Activated CD4-positive, alpha-beta T cell treated with anti-CD3 and anti-CD28 coated beads for 4 hours (primary cell): ENCODE results near the gene DSP.

ENCODE experiments used
- DNase-seq, 2 donors: peaks; one replicate each; pipeline ENCODE4 v3.0.0-alpha.2; 2020

DSP gene

GRCh38 chr6:7561153-7561964, 19.9 kb downstream of the DSP start:
- no peak for DNase-seq

DNA sequence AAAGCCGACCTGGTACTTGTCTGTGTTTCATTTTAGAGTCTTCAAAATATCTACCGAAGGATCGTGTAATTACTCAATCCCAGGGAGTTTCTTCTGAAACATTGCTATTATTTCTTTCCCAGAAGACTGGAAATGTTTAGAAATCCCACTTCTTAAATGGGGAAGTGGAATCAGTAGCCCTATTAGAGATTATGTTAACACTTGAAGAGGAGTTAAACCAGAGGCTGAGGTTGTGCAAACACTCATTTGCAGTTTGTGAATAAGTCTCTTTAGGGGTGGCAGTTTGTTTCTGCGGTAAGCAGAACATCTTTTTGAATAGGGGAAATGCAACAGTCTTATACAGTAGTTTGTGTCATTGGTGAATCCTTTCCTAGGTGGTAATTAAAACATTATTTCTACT, 21.3 kb downstream of the DSP start:
- no peak for DNase-seq

- DNase-seq = no peak
These were observed 24.6 kb downstream of the DSP start for GRCh38 chr6:7566107-7566506.

- no peak for DNase-seq
These were observed 25.2 kb downstream of the DSP start for GRCh38 chr6:7566617-7567173.

GRCh38 chr6:7568021-7568420, 26.6 kb downstream of the DSP start:
- no peak for DNase-seq

- DNase-seq = no peak
These were observed 27.6 kb downstream of the DSP start for GRCh38 chr6:7569082-7569481.

GRCh38 chr6:7572213-7572943, 30.9 kb downstream of the DSP start:
- no peak for DNase-seq

DNA sequence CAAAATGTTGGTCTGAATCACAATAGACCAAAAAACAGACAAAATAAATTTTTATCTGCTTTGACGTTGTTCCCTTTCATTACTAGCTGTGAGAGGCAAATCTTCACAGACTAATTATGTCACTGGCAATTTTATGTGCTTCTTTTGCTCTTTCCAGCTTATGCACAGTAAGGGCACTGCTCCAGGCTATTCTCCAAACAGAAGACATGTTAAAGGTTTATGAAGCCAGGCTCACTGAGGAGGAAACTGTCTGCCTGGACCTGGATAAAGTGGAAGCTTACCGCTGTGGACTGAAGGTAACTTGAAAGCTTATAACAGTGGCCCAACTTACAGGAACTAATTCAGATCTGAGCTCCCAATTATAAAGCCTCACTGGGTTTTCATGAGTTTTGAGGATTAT, 33.0 kb downstream of the DSP start:
- DNase-seq = no peak

GRCh38 chr6:7578516-7578915, 37.0 kb downstream of the DSP start:
- DNase-seq = no peak

DNA sequence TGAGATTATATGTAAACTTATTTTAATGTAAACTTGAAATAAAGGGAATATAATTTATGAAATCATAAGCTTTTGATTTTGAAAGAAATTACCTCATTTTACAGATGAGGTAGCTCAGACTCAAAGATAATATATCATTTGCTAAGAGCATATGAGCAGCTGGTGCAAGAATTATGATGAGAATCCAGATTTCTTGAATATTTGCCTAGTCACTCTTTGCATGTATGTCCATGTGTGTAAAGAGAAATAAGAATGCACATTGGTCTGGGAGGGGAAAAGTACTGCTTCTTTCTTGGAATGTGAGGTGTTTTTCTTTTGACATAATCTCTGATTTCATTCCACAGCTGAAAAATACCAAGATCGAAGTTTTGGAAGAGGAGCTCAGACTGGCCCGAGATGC, 37.5 kb downstream of the DSP start:
- no peak for DNase-seq

DNA sequence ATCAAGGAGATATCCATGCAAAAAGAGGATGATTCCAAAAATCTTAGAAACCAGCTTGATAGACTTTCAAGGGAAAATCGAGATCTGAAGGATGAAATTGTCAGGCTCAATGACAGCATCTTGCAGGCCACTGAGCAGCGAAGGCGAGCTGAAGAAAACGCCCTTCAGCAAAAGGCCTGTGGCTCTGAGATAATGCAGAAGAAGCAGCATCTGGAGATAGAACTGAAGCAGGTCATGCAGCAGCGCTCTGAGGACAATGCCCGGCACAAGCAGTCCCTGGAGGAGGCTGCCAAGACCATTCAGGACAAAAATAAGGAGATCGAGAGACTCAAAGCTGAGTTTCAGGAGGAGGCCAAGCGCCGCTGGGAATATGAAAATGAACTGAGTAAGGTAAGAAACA, 38.4 kb downstream of the DSP start:
- no peak for DNase-seq

- DNase-seq = no peak
These were observed 39.1 kb downstream of the DSP start for GRCh38 chr6:7580537-7580926.

DNA sequence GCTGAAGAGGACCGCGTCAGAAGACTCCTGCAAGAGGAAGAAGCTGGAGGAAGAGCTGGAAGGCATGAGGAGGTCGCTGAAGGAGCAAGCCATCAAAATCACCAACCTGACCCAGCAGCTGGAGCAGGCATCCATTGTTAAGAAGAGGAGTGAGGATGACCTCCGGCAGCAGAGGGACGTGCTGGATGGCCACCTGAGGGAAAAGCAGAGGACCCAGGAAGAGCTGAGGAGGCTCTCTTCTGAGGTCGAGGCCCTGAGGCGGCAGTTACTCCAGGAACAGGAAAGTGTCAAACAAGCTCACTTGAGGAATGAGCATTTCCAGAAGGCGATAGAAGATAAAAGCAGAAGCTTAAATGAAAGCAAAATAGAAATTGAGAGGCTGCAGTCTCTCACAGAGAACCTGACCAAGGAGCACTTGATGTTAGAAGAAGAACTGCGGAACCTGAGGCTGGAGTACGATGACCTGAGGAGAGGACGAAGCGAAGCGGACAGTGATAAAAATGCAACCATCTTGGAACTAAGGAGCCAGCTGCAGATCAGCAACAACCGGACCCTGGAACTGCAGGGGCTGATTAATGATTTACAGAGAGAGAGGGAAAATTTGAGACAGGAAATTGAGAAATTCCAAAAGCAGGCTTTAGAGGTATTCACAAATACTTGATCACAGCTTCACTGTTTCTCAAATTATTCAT, 39.6 kb downstream of the DSP start:
- no peak for DNase-seq

DNA sequence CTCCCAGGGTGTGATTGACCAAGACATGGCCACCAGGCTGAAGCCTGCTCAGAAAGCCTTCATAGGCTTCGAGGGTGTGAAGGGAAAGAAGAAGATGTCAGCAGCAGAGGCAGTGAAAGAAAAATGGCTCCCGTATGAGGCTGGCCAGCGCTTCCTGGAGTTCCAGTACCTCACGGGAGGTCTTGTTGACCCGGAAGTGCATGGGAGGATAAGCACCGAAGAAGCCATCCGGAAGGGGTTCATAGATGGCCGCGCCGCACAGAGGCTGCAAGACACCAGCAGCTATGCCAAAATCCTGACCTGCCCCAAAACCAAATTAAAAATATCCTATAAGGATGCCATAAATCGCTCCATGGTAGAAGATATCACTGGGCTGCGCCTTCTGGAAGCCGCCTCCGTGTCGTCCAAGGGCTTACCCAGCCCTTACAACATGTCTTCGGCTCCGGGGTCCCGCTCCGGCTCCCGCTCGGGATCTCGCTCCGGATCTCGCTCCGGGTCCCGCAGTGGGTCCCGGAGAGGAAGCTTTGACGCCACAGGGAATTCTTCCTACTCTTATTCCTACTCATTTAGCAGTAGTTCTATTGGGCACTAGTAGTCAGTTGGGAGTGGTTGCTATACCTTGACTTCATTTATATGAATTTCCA, 43.9 kb downstream of the DSP start:
- DNase-seq = no peak

GRCh38 chr6:7587631-7588100, 46.2 kb downstream of the DSP start:
- no peak for DNase-seq

- no peak for DNase-seq
These were observed 47.0 kb downstream of the DSP start for GRCh38 chr6:7588506-7588905.

GRCh38 chr6:7589221-7589620, 47.8 kb downstream of the DSP start:
- DNase-seq = no peak

GRCh38 chr6:7589949-7590917, 48.8 kb downstream of the DSP start, which contains the start of gene SNRNP48:
TSS of gene SNRNP48 (plus strand) at chr6:7590198. CDS start at chr6:7590258, 60 bp downstream.
- peak; percentile 85 to 91 for DNase-seq

GRCh38 chr6:7590918-7591302, 49.4 kb downstream of the DSP start:
- DNase-seq = no peak

DNA sequence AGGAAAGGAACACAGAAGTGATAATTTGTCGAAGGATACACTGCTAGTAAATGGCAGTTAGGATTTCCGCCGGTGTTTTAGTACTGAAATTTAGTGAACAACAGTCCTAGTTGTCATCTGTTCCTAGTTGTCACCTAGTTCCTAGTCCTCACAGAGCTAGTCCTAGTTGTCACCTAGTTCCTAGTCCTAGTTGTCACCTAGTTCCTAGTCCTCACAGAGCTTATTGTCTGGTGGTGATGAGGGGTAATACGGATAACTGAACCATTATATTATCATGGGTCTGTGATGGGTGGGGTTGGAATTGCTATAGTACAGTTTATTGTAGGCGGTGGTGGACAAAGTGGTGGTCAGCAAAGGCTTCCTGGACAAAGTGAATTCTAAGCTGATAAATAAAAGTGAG, 50.3 kb downstream of the DSP start:
- DNase-seq = no peak

DNA sequence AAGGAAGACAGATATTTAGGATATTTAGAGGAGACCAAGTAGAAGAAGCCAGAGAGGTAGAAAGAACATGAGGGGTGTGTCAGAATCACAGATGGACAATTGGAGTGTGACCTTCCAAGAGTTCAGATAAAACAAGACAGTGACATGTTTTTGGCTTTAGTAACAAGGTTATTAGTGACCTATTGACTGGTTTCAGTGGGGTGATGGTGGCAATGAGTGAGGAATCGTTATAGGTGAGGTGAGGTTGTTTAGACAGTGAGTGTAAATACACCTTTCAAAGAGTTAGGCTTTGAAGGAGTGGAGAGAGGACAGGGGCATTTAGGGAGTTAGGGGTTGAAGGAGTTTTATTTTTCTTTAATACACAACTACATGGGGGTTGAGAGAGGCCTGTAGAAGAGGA, 51.8 kb downstream of the DSP start:
- no peak for DNase-seq
